Endothelial cell of hepatic sinusoid (primary cell): Measurements from ENCODE around the gene BAHCC1.

ENCODE experiments used
- in situ Hi-C: cut with HindIII; loops from 2 replicates; pipeline ENCODE4 v1.10.0; 2017; ENCODE audit warnings: low sequenced_read_pairs

BAHCC1 gene

GRCh38 chr17:81471818-81472456, 76.7 kb downstream of the BAHCC1 start:
- in situ Hi-C loops, result no loop called here

GRCh38 chr17:81473019-81473418, 77.8 kb downstream of the BAHCC1 start:
- in situ Hi-C loops, result no loop called here

GRCh38 chr17:81474958-81475357, 79.7 kb downstream of the BAHCC1 start:
- in situ Hi-C loops, result no loop called here

GRCh38 chr17:81476097-81476496, 80.8 kb downstream of the BAHCC1 start:
- in situ Hi-C loops, result no loop called here

GRCh38 chr17:81476635-81477034, 81.4 kb downstream of the BAHCC1 start:
- in situ Hi-C loops, result no loop called here

- in situ Hi-C loops, result no loop called here
These were observed 81.9 kb downstream of the BAHCC1 start for GRCh38 chr17:81477173-81477572.

GRCh38 chr17:81478119-81478518, 82.9 kb downstream of the BAHCC1 start:
- in situ Hi-C loops, result no loop called here

GRCh38 chr17:81479175-81480071, 84.2 kb downstream of the BAHCC1 start:
- in situ Hi-C loops, result no loop called here

GRCh38 chr17:81480140-81481072, 85.1 kb downstream of the BAHCC1 start:
- in situ Hi-C loops, result no loop called here

GRCh38 chr17:81481073-81481799, 86.0 kb downstream of the BAHCC1 start:
- in situ Hi-C loops, result no loop called here

GRCh38 chr17:81481815-81482505, 86.7 kb downstream of the BAHCC1 start:
- in situ Hi-C loops, result no loop called here

- in situ Hi-C loops, result no loop called here
These were observed 87.4 kb downstream of the BAHCC1 start for GRCh38 chr17:81482673-81483072.

- in situ Hi-C loops, result no loop called here
These were observed 88.0 kb downstream of the BAHCC1 start for GRCh38 chr17:81483085-81483861.

- in situ Hi-C loops, result no loop called here
These were observed 88.6 kb downstream of the BAHCC1 start for GRCh38 chr17:81483862-81484194.

- in situ Hi-C loops, result no loop called here
These were observed 89.1 kb downstream of the BAHCC1 start for GRCh38 chr17:81484195-81484979.

- in situ Hi-C loops, result no loop called here
These were observed 91.0 kb downstream of the BAHCC1 start for GRCh38 chr17:81486199-81486810.

- in situ Hi-C loops, result no loop called here
These were observed 91.8 kb downstream of the BAHCC1 start for GRCh38 chr17:81487089-81487486.
